ENCODE results near the gene ERBB4.
"Not testable (repeated sequence)": the region's sequence is repeated elsewhere in the genome, so short reads cannot be mapped to it uniquely, and the experiment has no call there.

Gene ERBB4

GRCh38 chr2:211654211-211654780 is 884.3 kb downstream of the ERBB4 start:
- no peak for DNase-seq

- DNase-seq, result no peak
These were observed 886.3 kb downstream of the ERBB4 start for GRCh38 chr2:211652327-211652726.

GRCh38 chr2:211649331-211649730 is 889.3 kb downstream of the ERBB4 start:
- no peak for DNase-seq

GRCh38 chr2:211631503-211631902 is 907.1 kb downstream of the ERBB4 start:
- no peak for DNase-seq

- DNase-seq, result no peak
These were observed 915.5 kb downstream of the ERBB4 start for GRCh38 chr2:211623096-211623495.

GRCh38 chr2:211620986-211621385 is 917.6 kb downstream of the ERBB4 start:
- no peak for DNase-seq

- no peak for DNase-seq
These were observed 920.8 kb downstream of the ERBB4 start for GRCh38 chr2:211617803-211618202.

- DNase-seq, result no peak
These were observed 927.0 kb downstream of the ERBB4 start for GRCh38 chr2:211611621-211612020.

GRCh38 chr2:211611061-211611518 is 927.5 kb downstream of the ERBB4 start:
- no peak for DNase-seq

GRCh38 chr2:211609127-211609526 is 929.5 kb downstream of the ERBB4 start:
- DNase-seq, result no peak

- DNase-seq, result no peak
These were observed 939.5 kb downstream of the ERBB4 start for GRCh38 chr2:211599146-211599545.

- DNase-seq, result no peak
These were observed 940.4 kb downstream of the ERBB4 start for GRCh38 chr2:211598238-211598637.

- DNase-seq, result not testable (repeated sequence)
These were observed 946.6 kb downstream of the ERBB4 start for GRCh38 chr2:211592006-211592405.

- no peak for DNase-seq
These were observed 947.2 kb downstream of the ERBB4 start for GRCh38 chr2:211591426-211591825.

GRCh38 chr2:211568439-211568838 is 970.2 kb downstream of the ERBB4 start:
- no peak for DNase-seq

GRCh38 chr2:211564441-211564840 is 974.2 kb downstream of the ERBB4 start:
- no peak for DNase-seq

GRCh38 chr2:211545582-211545981 is 993.0 kb downstream of the ERBB4 start:
- no peak for DNase-seq

- no peak for DNase-seq
These were observed 1004.0 kb downstream of the ERBB4 start for GRCh38 chr2:211534632-211535031.

- DNase-seq, result not testable (repeated sequence)
These were observed 1014.4 kb downstream of the ERBB4 start for GRCh38 chr2:211524248-211524647.

GRCh38 chr2:211516537-211516936 is 1022.1 kb downstream of the ERBB4 start:
- no peak for DNase-seq

GRCh38 chr2:211514049-211514448 is 1024.6 kb downstream of the ERBB4 start:
- DNase-seq, result no peak

- no peak for DNase-seq
These were observed 1025.2 kb downstream of the ERBB4 start for GRCh38 chr2:211513446-211513845.

GRCh38 chr2:211512806-211513205 is 1025.8 kb downstream of the ERBB4 start:
- no peak for DNase-seq

GRCh38 chr2:211503856-211504255 is 1034.7 kb downstream of the ERBB4 start:
- no peak for DNase-seq

GRCh38 chr2:211503198-211503597 is 1035.4 kb downstream of the ERBB4 start:
- DNase-seq, result no peak

All from GF-D8 (cell line).